HepG2 (cell line): ENCODE results near the gene CER1. TPM values are rescaled to one million over a fixed set of nuclear protein-coding genes. Genes with fewer than 3 reads are reported as not detected.

Source experiments
- SETDB1 ChIP-seq: sonication (generic); formaldehyde crosslinking; IDR thresholded peaks from 2 replicates; pipeline ENCODE4 v1.5.1; 2020; ENCODE audit warnings: missing genetic modification reagents, mild to moderate bottlenecking, borderline replicate concordance
- ZNF44 ChIP-seq: sonication (generic); formaldehyde crosslinking; IDR thresholded peaks from 2 replicates; pipeline ENCODE4 v1.5.1; 2020; ENCODE audit warnings: mild to moderate bottlenecking, missing genetic modification reagents
- ZNF790 ChIP-seq: sonication (generic); formaldehyde crosslinking; IDR thresholded peaks from 2 replicates; pipeline ENCODE4 v1.8.0; 2022; ENCODE audit warnings: missing genetic modification reagents, mild to moderate bottlenecking, borderline replicate concordance
- ZSCAN22 ChIP-seq: sonication (generic); formaldehyde crosslinking; IDR thresholded peaks from 2 replicates; pipeline ENCODE4 v1.4.0; 2020; ENCODE audit warnings: mild to moderate bottlenecking, missing genetic modification reagents
- polyA plus RNA-seq, 8 experiments: library from polyadenylated mRNA; depleted of rRNA in 3 of 8; stranded (reverse) in 7 of 8; unstranded in 1 of 8; fragments of >200 nt; fragmentation: Illumina TruSeq in 4 of 8; extraction: Trizol in 4 of 8; gene quantifications; 2 replicates each; pipeline versions ENCODE4 v1.2.1 to v1.2.3, GENCODE V29; 2011 to 2016; ENCODE audit warnings: low read depth in 4 of 8, missing spikeins in 1 of 8, mixed read lengths in 1 of 8; ENCODE audit not compliant: insufficient read depth in 1 of 8
- total RNA-seq, 5 experiments: library from RNA; depleted of rRNA; stranded (reverse); fragments of >200 nt; fragmentation: Illumina TruSeq; extraction: Trizol; gene quantifications; 2 replicates each; pipeline ENCODE4 v1.2.3, GENCODE V29; 2016; ENCODE audit warnings: low read depth in 1 of 5
- TF ChIP-seq, protein P1 (sequence below), 2 experiments: IDR thresholded peaks; 2 replicates each; pipeline ENCODE4 v1.6.1; 2011 to 2012; ENCODE audit warnings: low read length in 2 of 2, borderline replicate concordance in 1 of 2, low read depth in 1 of 2, mild to moderate bottlenecking in 1 of 2, moderate library complexity in 1 of 2
- TF ChIP-seq, protein P2 (sequence below): sonication (generic); formaldehyde crosslinking; IDR thresholded peaks from 2 replicates; pipeline ENCODE4 v1.4.0; 2020; ENCODE audit warnings: mild to moderate bottlenecking, missing genetic modification reagents, borderline replicate concordance
- TF ChIP-seq, protein P3 (sequence below): sonication (generic); formaldehyde crosslinking; IDR thresholded peaks from 2 replicates; pipeline ENCODE4 v1.4.0; 2020; ENCODE audit warnings: missing genetic modification reagents
- TF ChIP-seq, protein P4 (sequence below): sonication (generic); formaldehyde crosslinking; IDR thresholded peaks from 2 replicates; pipeline ENCODE4 v1.4.0; 2020; ENCODE audit warnings: low read depth, mild to moderate bottlenecking, missing genetic modification reagents

CER1 gene
- total and polyA plus RNA-seq, 2 of the 13 experiments (the other 11 are each of a cell fraction or from before 2014, with no cell fraction given), result 0.18 TPM; not detected in 1

DNA sequence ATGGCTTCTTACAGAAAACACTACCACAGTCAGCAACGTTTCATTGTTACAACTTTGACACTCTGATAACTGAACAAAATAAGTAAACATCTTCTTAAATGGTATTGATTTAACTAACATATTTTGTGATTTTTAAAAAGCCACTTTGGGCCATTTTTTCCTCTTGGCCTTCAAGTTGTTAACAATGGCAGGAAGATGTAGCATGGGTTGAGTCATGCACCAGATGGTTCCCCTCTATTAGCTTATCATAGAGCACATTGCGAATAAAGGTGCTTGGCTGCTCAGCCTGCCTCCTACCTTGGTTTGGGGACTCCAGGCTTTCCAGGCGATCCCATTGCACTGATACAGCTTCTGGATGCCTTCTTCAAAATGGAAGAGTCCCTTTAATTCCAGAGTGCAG lies 24.1 kb upstream of the CER1 start (continued):
- TF ChIP-seq, protein P1, sequence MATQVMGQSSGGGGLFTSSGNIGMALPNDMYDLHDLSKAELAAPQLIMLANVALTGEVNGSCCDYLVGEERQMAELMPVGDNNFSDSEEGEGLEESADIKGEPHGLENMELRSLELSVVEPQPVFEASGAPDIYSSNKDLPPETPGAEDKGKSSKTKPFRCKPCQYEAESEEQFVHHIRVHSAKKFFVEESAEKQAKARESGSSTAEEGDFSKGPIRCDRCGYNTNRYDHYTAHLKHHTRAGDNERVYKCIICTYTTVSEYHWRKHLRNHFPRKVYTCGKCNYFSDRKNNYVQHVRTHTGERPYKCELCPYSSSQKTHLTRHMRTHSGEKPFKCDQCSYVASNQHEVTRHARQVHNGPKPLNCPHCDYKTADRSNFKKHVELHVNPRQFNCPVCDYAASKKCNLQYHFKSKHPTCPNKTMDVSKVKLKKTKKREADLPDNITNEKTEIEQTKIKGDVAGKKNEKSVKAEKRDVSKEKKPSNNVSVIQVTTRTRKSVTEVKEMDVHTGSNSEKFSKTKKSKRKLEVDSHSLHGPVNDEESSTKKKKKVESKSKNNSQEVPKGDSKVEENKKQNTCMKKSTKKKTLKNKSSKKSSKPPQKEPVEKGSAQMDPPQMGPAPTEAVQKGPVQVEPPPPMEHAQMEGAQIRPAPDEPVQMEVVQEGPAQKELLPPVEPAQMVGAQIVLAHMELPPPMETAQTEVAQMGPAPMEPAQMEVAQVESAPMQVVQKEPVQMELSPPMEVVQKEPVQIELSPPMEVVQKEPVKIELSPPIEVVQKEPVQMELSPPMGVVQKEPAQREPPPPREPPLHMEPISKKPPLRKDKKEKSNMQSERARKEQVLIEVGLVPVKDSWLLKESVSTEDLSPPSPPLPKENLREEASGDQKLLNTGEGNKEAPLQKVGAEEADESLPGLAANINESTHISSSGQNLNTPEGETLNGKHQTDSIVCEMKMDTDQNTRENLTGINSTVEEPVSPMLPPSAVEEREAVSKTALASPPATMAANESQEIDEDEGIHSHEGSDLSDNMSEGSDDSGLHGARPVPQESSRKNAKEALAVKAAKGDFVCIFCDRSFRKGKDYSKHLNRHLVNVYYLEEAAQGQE (IDR thresholded peaks at IDR 0.05; ENCODE audit: borderline replicate concordance in 1 of 2, low read depth in 1 of 2, low read length in 2 of 2), result no peak
- TF ChIP-seq, protein P2, sequence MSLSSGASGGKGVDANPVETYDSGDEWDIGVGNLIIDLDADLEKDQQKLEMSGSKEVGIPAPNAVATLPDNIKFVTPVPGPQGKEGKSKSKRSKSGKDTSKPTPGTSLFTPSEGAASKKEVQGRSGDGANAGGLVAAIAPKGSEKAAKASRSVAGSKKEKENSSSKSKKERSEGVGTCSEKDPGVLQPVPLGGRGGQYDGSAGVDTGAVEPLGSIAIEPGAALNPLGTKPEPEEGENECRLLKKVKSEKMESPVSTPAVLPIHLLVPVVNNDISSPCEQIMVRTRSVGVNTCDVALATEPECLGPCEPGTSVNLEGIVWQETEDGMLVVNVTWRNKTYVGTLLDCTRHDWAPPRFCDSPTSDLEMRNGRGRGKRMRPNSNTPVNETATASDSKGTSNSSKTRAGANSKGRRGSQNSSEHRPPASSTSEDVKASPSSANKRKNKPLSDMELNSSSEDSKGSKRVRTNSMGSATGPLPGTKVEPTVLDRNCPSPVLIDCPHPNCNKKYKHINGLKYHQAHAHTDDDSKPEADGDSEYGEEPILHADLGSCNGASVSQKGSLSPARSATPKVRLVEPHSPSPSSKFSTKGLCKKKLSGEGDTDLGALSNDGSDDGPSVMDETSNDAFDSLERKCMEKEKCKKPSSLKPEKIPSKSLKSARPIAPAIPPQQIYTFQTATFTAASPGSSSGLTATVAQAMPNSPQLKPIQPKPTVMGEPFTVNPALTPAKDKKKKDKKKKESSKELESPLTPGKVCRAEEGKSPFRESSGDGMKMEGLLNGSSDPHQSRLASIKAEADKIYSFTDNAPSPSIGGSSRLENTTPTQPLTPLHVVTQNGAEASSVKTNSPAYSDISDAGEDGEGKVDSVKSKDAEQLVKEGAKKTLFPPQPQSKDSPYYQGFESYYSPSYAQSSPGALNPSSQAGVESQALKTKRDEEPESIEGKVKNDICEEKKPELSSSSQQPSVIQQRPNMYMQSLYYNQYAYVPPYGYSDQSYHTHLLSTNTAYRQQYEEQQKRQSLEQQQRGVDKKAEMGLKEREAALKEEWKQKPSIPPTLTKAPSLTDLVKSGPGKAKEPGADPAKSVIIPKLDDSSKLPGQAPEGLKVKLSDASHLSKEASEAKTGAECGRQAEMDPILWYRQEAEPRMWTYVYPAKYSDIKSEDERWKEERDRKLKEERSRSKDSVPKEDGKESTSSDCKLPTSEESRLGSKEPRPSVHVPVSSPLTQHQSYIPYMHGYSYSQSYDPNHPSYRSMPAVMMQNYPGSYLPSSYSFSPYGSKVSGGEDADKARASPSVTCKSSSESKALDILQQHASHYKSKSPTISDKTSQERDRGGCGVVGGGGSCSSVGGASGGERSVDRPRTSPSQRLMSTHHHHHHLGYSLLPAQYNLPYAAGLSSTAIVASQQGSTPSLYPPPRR (CRISPR knock-in tag), result no peak
- TF ChIP-seq SETDB1 (CRISPR knock-in tag) (no peak), ZNF790 (no peak), ZNF44 (CRISPR knock-in tag) (no peak), ZSCAN22 (CRISPR knock-in tag) (no peak)
- TF ChIP-seq, protein P3, sequence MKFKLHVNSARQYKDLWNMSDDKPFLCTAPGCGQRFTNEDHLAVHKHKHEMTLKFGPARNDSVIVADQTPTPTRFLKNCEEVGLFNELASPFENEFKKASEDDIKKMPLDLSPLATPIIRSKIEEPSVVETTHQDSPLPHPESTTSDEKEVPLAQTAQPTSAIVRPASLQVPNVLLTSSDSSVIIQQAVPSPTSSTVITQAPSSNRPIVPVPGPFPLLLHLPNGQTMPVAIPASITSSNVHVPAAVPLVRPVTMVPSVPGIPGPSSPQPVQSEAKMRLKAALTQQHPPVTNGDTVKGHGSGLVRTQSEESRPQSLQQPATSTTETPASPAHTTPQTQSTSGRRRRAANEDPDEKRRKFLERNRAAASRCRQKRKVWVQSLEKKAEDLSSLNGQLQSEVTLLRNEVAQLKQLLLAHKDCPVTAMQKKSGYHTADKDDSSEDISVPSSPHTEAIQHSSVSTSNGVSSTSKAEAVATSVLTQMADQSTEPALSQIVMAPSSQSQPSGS (CRISPR knock-in tag), result no peak
- TF ChIP-seq, protein P4, sequence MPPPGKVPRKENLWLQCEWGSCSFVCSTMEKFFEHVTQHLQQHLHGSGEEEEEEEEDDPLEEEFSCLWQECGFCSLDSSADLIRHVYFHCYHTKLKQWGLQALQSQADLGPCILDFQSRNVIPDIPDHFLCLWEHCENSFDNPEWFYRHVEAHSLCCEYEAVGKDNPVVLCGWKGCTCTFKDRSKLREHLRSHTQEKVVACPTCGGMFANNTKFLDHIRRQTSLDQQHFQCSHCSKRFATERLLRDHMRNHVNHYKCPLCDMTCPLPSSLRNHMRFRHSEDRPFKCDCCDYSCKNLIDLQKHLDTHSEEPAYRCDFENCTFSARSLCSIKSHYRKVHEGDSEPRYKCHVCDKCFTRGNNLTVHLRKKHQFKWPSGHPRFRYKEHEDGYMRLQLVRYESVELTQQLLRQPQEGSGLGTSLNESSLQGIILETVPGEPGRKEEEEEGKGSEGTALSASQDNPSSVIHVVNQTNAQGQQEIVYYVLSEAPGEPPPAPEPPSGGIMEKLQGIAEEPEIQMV (CRISPR knock-in tag), result no peak
- TF ChIP-seq, all 625 proteins: peak for 0
